Smooth muscle cell (in vitro differentiated cells): ENCODE measurements around the gene ATOH8. TPM values are rescaled to one million over a fixed set of nuclear protein-coding genes. Genes with fewer than 3 reads are reported as not detected.

ENCODE experiments used
- DNase-seq: peaks from one replicate; lab custom pipeline; 2025; ENCODE audit not compliant: unreplicated experiment; lab: John Stamatoyannopoulos, UW
- H2AFZ ChIP-seq: fragments of 200-600 bp; sonication (generic); 2 replicates; pipeline ENCODE4 v1.6.0; 2016; ENCODE audit warnings: antibody characterized with exemption, low read depth, mild to moderate bottlenecking
- H3F3A ChIP-seq: fragments of 200-600 bp; sonication (generic); 2 replicates; pipeline ENCODE4 v1.6.0; 2017; ENCODE audit warnings: antibody characterized with exemption, low read depth
- H3K27ac ChIP-seq: fragments of 200-600 bp; sonication (generic); 2 replicates; pipeline ENCODE4 v1.5.1; 2016; ENCODE audit warnings: low read depth, mild to moderate bottlenecking
- H3K27me3 ChIP-seq: fragments of 200-600 bp; sonication (generic); 2 replicates; pipeline ENCODE4 v1.6.1; 2016; ENCODE audit warnings: low read depth, mild to moderate bottlenecking
- H3K36me3 ChIP-seq: fragments of 200-600 bp; sonication (generic); 2 replicates; pipeline ENCODE4 v1.5.1; 2016; ENCODE audit warnings: low read depth
- H3K4me1 ChIP-seq: fragments of 200-600 bp; sonication (generic); 2 replicates; pipeline ENCODE4 v1.5.1; 2016; ENCODE audit warnings: low read depth
- H3K4me2 ChIP-seq: fragments of 200-600 bp; sonication (generic); 2 replicates; pipeline ENCODE4 v1.6.0; 2016; ENCODE audit warnings: mild to moderate bottlenecking
- H3K4me3 ChIP-seq: fragments of 200-600 bp; sonication (generic); 2 replicates; pipeline ENCODE4 v1.5.1; 2016; ENCODE audit warnings: mild to moderate bottlenecking
- H3K79me2 ChIP-seq: fragments of 200-600 bp; sonication (generic); 2 replicates; pipeline ENCODE4 v1.6.0; 2016; ENCODE audit warnings: low read depth, mild to moderate bottlenecking
- H3K9ac ChIP-seq: fragments of 200-600 bp; sonication (generic); 2 replicates; pipeline ENCODE4 v1.6.0; 2016; ENCODE audit warnings: low read depth
- H3K9me3 ChIP-seq: fragments of 200-600 bp; sonication (generic); replicated peaks from 2 replicates; pipeline ENCODE4 v1.5.1; 2016; ENCODE audit warnings: low read depth
- H4K20me1 ChIP-seq: fragments of 200-600 bp; sonication (generic); 2 replicates; pipeline ENCODE4 v1.6.0; 2016; ENCODE audit warnings: low read depth
- CTCF ChIP-seq: fragments of 200-600 bp; sonication (generic); IDR thresholded peaks from 2 replicates; pipeline ENCODE4 v1.5.1; 2017; ENCODE audit warnings: borderline replicate concordance, mild to moderate bottlenecking, antibody characterized with exemption; ENCODE audit not compliant: insufficient read depth, poor library complexity, severe bottlenecking
- WGBS: methylation state at CpG from one replicate; pipeline ENCODE4 v1.1.7; 2016; ENCODE audit warnings: low lambda C conversion rate; 5-methylcytosine and 5-hydroxymethylcytosine counted together
- microRNA-seq: library from miRNA; unstranded; fragments of <30 nt; microRNA quantifications from one replicate; pipeline ENCODE4, GENCODE V29; 2016; ENCODE audit warnings: borderline number of aligned reads
- polyA plus RNA-seq: library from polyadenylated mRNA; unstranded; fragments of >200 nt; fragmentation: Nextera tagmentation; extraction: Ambion mirVana; gene quantifications from 2 replicates; pipeline ENCODE4 v1.2.1, GENCODE V29; 2016
- small RNA-seq: library from RNA; depleted of rRNA; stranded (forward); fragments of <200 nt; gene quantifications from one replicate; pipeline ENCODE3, GENCODE V24; 2014
- total RNA-seq: library from RNA; depleted of rRNA; stranded (reverse); fragments of >200 nt; gene quantifications from 2 replicates; pipeline ENCODE4 v1.2.3, GENCODE V29; 2014

The ATOH8 gene
- total and polyA plus RNA-seq, 2 experiments from 2014 or later: 5.2 to 6.5 TPM

- no peaks in the 10 kb centered on the region for H4K20me1 ChIP-seq
- no peak overlapping the region for H3K9ac ChIP-seq
- H3K36me3 ChIP-seq: no peaks in the 10 kb centered on the region
- DNase-seq: no peak
- no peak overlapping the region for H3K4me3 ChIP-seq
- whole genome bisulfite sequencing: 85% methylated on average over 2 of the region's 2 CpGs
- H2AFZ ChIP-seq: no peak overlapping the region
- no peaks in the 10 kb centered on the region for H3K4me1 ChIP-seq
- H3K79me2 ChIP-seq: no peaks in the 10 kb centered on the region
- H3K27me3 ChIP-seq: no peaks in the 10 kb centered on the region
- no peak overlapping the region for H3K27ac ChIP-seq
- no peaks in the 10 kb centered on the region for H3F3A ChIP-seq
- no peak for TF ChIP-seq CTCF
- H3K9me3 ChIP-seq: no peaks in the 10 kb centered on the region
- no peak overlapping the region for H3K4me2 ChIP-seq
Measured at GRCh38 chr2:85831735-85832134, 77.9 kb downstream of the ATOH8 start.

GRCh38 chr2:85834466-85834865 is 80.7 kb downstream of the ATOH8 start:
- no peak overlapping the region for H3K9ac ChIP-seq
- no peak overlapping the region for H3K27ac ChIP-seq
- no peaks in the 10 kb centered on the region for H3K36me3 ChIP-seq
- H2AFZ ChIP-seq: no peak overlapping the region
- H3K27me3 ChIP-seq: no peaks in the 10 kb centered on the region
- DNase-seq: no peak
- no peaks in the 10 kb centered on the region for H3K79me2 ChIP-seq
- TF ChIP-seq CTCF: no peak
- no peaks in the 10 kb centered on the region for H3K4me1 ChIP-seq
- H4K20me1 ChIP-seq: no peaks in the 10 kb centered on the region
- no peak overlapping the region for H3K4me3 ChIP-seq
- no peak overlapping the region for H3K4me2 ChIP-seq
- no peaks in the 10 kb centered on the region for H3F3A ChIP-seq
- H3K9me3 ChIP-seq: no peaks in the 10 kb centered on the region

Small RNA genes lying within 50 kb of the gene (microRNA-seq; reads per million reads assigned to microRNA genes)
- gene MIR6071: not detected

Small RNA genes lying within 50 kb of the gene (small RNA-seq; reads per million reads assigned to genes)
- not detected for gene MIR6071
- not detected for gene RN7SKP83
- not detected for gene RNU1-38P

Other genes with a start within 250 kb of the ATOH8 start
- 93.8 and 108 TPM in 2 replicates for gene MAT2A, start 214.8 kb upstream of the ATOH8 start, total RNA-seq
- 108 and 126 TPM in 2 replicates for gene MAT2A, start 214.8 kb upstream of the ATOH8 start, polyA plus RNA-seq
- 44.0 and 83.2 TPM in 2 replicates for gene GGCX, start 192.5 kb upstream of the ATOH8 start, total RNA-seq
- gene GGCX, start 192.5 kb upstream of the ATOH8 start, polyA plus RNA-seq: 33.2 and 44.5 TPM in 2 replicates
- gene VAMP8, start 176.4 kb upstream of the ATOH8 start, total RNA-seq: 9.4 and 15.1 TPM in 2 replicates
- gene VAMP8, start 176.4 kb upstream of the ATOH8 start, polyA plus RNA-seq: 17.5 and 72.9 TPM in 2 replicates
- gene VAMP5, start 169.6 kb upstream of the ATOH8 start, total RNA-seq: 5.0 and 6.6 TPM in 2 replicates
- 35.0 and 35.9 TPM in 2 replicates for gene VAMP5, start 169.6 kb upstream of the ATOH8 start, polyA plus RNA-seq
- 167 and 195 TPM in 2 replicates for gene RNF181, start 158.2 kb upstream of the ATOH8 start, total RNA-seq
- gene RNF181, start 158.2 kb upstream of the ATOH8 start, polyA plus RNA-seq: 316 and 328 TPM in 2 replicates
- gene TMEM150A, start 151.3 kb upstream of the ATOH8 start, total RNA-seq: 7.7 and 9.1 TPM in 2 replicates
- gene TMEM150A, start 151.3 kb upstream of the ATOH8 start, polyA plus RNA-seq: 20.0 and 24.1 TPM in 2 replicates
- 7.9 and 9.1 TPM in 2 replicates for gene C2orf68, start 141.9 kb upstream of the ATOH8 start, total RNA-seq
- 10.1 and 11.6 TPM in 2 replicates for gene C2orf68, start 141.9 kb upstream of the ATOH8 start, polyA plus RNA-seq
- 58.5 and 74.3 TPM in 2 replicates for gene USP39, start 137.8 kb upstream of the ATOH8 start, total RNA-seq
- 39.5 and 45.9 TPM in 2 replicates for gene USP39, start 137.8 kb upstream of the ATOH8 start, polyA plus RNA-seq
- not detected in 2 replicates for gene SFTPB, start 85.8 kb upstream of the ATOH8 start, total RNA-seq
- gene SFTPB, start 85.8 kb upstream of the ATOH8 start, polyA plus RNA-seq: not detected in 2 replicates
- gene GNLY, start 59.6 kb upstream of the ATOH8 start, total RNA-seq: not detected in 2 replicates
- not detected in 2 replicates for gene GNLY, start 59.6 kb upstream of the ATOH8 start, polyA plus RNA-seq
- gene ST3GAL5, start 135.0 kb downstream of the ATOH8 start, total RNA-seq: 21.3 and 26.4 TPM in 2 replicates
- gene ST3GAL5, start 135.0 kb downstream of the ATOH8 start, polyA plus RNA-seq: 10.9 and 12.3 TPM in 2 replicates